NK-92 treated with Interleukin-12 subunit alpha and Interleukin-12 subunit beta, amount 100 ng/mL, for 24 hours (cell line): Measurements from ENCODE around the gene RNF224.
A peak's percentile ranks its signal among the peaks of the same experiment; 100 is the strongest.
"Not testable (repeated sequence)": the region's sequence is repeated elsewhere in the genome, so short reads cannot be mapped to it uniquely, and the experiment has no call there.

ENCODE experiments used
- DNase-seq: peaks from one replicate; lab custom pipeline; 2025; lab: John Stamatoyannopoulos, UW

The RNF224 gene

GRCh38 chr9:137254624-137255447 is 27.5 kb downstream of the RNF224 start, which contains the start of gene NELFB:
TSS of gene NELFB (plus strand) at chr9:137255327.
- peak; percentile 85 for DNase-seq

GRCh38 chr9:137255448-137256114 is 28.3 kb downstream of the RNF224 start:
- no peak for DNase-seq

DNA sequence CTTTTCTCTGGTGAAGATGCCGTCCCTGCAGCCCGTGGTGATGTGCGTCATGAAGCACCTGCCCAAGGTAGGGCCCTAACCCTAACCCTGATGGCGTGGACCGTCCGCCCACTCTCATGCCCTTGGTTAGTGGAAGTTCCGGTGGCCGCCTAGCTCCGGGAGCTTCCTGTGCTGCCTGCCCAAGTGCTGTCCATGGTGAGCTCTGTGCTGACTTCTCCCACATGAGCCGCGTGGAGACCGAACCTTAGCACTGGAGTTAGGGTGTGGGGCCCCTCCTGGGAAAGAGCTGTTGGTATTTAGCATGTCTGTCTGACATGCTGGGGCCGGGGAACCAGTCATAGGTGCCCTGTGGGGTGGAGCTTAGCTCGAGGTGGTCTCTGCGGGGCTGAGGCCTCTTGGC is 29.1 kb downstream of the RNF224 start:
- DNase-seq, result no peak

- DNase-seq, result no peak
These were observed 29.6 kb downstream of the RNF224 start for GRCh38 chr9:137256856-137257255.

DNA sequence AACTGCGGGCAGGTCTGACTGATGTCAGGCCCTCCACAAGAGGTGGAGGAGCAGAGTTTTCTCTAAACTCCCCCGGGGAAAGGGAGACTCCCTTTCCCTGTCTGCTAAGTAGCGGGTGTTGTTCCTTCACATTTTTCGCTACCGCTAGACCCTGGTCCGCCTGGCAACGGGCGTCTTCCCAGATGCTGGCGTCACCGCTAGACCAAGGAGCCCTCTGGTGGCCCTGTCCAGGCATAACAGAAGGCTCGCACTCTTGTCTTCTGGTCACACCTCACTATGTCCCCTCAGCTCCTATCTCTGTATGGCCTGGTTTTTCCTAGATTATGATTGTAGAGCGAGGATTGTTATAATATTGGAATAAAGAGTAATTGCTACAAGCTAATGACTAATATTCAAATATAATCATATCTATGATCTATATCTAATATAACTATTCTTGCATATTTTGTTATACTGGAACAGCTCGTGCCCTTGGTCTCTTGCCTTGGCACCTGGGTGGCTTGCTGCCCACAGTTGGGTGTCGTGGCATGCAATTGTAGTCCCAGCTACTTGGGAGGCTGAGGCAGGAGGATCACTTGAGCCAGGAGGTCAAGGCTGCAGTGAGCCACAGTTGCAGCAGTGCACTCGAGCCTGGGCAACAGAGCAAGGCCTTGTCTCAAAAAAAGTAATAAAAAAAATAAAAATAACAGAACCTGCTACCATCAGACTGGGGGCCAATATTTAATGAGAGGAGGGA is 35.0 kb downstream of the RNF224 start:
- not testable (repeated sequence) for DNase-seq

DNA sequence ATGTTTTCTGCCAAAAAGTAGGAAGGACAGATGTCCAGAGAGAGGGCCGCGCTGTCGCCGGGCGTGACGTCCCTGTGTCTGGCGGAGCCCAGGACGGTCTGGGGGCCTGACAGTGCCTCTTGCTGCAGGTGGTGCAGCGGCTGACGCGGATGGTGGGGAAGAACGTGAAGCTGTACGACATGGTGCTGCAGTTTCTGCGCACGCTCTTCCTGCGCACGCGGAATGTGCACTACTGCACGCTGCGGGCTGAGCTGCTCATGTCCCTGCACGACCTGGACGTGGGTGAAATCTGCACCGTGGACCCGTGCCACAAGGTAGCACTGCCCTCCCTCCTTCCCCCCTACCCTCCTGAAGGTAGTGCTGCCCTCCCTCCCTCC is 35.6 kb downstream of the RNF224 start:
- DNase-seq, result no peak

DNA sequence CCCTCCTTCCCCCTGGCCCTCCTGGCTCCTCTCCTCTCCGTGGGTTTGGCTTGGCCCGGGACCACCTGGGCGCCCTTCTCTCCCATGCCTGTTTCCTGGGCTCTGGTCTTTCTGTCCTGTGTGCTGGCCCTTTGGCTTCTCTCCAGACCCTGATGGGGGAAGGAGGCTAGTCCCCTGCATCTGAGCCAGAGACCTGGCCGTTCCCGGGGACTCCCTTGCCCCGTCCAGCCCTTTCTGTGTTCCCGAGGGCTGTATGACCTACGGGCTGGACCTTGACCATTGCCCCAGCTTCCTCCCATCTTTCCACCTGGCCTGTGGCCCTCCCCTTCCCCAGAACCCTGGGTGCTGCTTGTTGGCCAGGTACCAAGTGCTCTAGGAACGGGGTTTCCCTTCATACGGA is 36.2 kb downstream of the RNF224 start:
- no peak for DNase-seq

DNA sequence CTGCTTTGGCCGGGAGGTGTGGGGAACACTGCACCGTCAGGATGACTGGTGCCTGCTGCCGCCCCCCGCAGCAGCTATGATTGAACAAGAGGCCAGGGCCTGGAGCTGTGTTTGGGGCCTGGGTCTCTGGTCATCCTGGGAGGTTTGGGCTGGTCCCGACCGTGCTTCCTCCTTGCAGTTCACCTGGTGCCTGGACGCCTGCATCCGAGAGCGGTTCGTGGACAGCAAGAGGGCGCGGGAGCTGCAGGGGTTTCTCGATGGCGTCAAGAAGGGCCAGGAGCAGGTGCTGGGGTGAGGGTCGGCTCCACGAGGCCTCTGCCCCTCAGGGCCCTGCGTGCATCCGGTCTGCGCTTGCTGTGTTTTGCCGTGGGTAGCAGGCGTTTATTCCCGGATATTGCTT is 36.8 kb downstream of the RNF224 start:
- DNase-seq, result no peak

DNA sequence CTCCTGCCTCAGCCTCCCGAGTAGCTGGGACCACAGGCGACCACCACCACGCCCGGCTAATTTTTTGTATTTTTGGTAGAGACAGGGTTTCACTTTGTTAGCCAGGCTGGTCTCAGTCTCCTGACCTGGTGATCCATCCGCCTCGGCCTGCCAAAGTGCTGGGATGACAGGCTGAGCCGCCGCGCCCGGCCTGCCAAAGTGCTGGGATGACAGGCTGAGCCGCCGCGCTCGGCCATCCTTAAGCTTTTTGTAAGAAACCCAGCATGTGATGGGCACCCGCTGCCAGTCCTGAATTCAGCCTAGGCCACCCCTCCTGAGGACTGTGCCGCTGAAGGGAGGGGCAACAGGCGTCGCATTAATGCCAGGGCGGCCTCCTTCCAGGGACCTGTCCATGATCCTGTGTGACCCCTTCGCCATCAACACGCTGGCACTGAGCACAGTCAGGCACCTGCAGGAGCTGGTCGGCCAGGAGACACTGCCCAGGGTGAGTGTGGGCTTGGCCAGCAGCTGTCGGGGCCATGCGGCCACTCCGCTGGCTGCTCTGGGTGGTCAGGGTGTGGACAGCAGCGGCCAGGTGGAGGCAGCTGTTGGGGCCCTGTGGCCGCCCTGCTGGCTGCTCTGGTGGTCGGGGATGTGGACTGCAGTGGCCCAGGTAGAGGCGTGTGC is 38.3 kb downstream of the RNF224 start:
- DNase-seq, result no peak

- DNase-seq, result no peak
These were observed 38.8 kb downstream of the RNF224 start for GRCh38 chr9:137266162-137266527.

DNA sequence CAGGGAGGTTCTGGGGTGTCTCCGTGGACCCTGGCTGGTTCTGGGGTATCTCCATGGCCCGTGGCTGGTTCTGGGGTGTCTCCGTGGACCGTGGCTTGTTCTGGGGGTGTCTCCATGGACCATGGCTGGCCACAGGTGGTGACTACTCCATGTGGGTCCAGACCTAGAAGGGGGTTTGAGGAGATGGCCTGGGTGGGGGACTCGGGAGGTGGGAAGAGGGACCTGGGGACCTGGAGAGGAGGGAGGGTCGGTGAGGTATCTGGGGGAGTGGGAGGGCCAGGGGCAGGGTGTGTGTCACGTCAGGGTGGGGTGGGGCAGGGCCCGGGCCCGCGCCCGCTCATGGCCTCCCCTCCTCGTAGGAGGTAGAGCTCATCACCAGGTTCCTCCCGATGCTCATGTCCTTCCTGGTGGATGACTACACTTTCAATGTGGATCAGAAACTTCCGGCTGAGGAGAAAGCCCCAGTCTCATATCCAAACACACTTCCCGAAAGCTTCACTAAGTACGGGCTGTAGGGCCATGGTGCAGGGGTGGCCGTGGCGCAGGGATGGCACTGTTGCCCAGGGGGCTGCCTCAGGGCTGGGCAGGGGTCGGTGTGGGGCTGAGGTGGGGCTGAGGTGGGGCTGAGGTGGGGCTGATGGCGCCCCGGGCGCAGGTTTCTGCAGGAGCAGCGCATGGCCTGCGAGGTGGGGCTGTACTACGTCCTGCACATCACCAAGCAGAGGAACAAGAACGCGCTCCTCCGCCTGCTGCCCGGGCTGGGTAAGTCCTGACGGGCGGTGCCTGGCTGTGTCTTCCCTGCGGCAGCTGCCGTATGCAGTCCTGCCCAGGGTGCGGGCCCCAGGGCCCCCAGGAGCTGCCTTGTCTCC is 39.5 kb downstream of the RNF224 start:
- DNase-seq, result no peak

DNA sequence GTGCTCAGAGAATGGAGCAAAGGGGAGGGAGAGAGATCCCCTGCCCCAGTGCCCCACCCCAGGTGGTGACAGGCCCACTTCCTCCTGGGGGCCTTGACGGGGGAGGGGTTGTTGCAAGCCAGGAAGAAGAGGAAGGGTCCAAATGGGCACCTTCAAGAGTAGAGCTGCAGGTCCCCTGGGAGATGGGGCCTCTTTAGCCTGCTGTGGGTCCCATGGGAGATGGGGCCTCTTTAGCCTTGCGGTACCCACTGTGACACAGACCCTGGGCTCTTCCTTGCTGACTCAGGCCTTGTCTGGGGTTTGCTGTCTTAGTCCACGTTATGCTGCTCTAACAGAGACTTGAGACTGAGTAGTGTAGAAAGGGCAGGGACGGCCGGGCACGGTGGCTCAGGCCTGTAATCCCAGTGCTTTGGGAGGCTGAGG is 40.6 kb downstream of the RNF224 start:
- no peak for DNase-seq

DNA sequence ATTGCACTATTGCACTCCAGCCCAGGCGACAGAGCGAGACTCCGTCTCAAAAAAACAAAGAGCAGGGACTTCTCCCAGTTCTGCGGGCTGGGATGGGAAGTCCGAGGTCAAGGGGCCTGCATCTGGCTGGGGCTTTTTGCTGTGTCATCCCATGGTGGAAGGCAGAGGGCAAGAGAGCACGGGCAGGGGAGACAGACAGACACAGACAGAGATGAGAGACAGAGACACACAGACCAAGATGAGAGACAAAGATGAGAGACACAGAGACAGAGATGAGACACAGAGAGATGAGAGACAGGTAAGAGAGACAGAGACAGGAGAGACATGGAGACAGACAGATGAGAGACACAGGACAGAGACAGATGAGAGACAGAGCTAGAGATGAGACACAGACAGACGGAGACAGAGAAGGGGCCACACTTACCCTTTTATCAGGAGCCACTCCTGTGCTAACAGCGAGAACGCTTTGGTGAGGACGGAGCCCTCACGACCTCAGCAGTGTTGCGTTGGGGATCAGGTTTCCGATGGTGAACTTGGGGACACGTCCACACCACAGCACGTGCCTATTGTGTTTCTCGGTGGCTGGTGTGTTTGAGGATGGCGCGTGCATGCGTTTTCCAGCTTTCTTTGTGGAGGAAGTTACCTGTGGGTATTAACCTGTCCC is 41.4 kb downstream of the RNF224 start:
- DNase-seq, result no peak

- no peak for DNase-seq
These were observed 42.0 kb downstream of the RNF224 start for GRCh38 chr9:137269231-137269772.

GRCh38 chr9:137270929-137271695 is 43.8 kb downstream of the RNF224 start:
- no peak for DNase-seq

DNA sequence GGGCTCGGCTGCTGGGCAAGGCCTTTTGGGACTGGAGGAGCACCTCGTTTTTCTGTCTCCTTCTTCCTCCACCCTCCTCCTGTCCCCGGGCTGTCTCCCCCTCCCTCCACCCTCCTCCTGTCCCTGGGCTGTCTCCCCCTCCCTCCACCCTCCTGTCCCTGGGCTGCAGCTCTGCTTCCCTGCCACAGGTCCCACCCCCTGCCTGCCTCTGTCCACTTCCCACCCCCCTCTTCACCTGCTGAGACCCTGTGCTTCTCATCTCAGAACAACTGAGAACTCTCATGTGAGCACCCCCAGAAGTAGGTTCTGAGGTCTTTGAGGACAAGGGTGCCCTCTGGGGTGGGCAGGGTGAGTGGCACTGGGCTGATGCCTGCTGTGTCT is 44.4 kb downstream of the RNF224 start:
- DNase-seq, result no peak

DNA sequence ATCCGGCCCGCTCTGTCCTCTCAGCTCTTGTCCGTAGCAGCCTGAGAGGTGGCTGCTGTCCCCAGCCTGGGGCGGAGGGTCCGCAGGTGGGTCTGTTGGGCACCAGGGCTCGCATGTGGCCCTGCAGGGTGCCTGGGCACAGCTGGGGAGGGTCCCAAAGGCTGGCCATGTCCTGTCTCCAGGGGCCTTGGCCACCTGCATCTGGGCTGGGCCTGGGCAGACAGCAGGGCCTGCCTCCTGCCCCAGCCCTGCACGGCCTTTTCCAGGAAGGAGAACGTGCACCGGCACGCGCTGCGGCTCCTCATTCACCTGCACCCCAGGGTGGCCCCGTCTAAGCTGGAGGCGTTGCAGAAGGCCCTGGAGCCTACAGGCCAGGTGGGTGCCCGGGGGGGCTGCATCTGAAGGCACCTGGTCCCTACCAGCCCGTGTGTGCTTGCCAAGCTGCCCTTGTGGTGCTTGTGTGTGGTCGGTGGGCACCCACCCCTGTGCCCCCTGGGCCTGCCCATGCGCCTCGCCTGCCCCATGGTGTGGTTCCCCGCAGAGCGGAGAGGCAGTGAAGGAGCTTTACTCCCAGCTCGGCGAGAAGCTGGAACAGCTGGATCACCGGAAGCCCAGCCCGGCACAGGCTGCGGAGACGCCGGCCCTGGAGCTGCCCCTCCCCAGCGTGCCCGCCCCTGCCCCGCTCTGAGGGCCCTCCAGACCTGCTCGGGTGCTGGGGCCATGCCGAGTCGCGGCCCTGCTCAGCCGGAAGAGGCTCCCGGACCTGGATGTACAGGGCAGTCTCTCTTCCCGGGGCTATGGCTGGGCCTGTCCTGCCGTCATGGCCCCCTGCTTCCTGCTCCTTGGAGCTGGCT is 45.2 kb downstream of the RNF224 start:
- no peak for DNase-seq

DNA sequence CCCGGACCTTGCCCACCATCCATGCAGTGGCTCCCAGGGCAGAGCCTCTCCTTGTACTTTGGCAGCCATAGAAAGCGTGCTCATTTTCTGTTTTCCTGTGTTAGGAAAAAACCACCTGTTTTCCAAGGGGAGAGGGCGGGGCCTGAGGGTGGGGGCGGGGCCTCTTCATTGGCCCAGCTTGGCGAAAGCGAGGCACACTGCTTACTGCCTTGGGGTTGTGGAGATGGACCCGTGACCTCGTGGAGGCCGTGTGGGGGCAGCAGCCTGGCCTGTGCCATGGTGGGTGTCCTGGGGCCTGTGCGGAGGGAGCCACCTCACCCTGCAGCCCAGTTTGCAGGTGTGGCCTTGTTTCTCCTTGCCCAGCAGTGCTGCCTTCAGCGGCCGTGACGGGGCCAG is 45.8 kb downstream of the RNF224 start:
- DNase-seq, result no peak
